ENCODE measurements around the gene FKBP10.
"Not testable (repeated sequence)": the region's sequence is repeated elsewhere in the genome, so short reads cannot be mapped to it uniquely, and the experiment has no call there.

FKBP10 gene

DNA sequence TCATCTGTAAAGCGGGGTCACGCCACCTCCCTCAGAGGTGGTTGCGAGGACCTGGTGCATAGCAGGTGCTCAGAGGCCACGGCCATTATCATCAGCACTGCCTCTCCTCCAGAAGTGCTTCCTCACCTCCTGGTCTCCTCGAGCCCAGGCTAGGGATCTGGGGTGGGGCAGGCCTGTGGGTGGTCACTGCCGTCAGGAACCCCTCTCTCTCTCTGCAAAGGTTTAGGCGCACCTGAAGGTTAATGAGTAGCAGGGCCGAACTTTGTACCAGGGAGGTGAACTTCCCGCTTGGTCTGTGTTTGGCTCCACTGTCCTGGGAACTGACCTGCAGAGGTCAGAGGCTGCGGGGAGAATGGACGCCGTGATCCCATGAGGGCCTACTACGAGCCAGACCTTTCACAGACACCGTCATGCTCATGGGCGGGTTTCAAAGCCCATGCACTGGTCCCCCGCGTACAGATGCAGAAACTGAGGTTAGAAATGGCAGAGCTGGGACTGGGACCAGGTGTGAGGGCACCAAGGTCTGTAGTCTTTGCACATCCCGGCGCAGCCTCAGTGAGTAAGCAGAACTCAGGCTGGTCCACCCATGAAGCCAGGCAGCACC lies 40.1 kb upstream of the FKBP10 start:
- Histone ChIP-seq H3K4me1 (ENCODE audit: control insufficient read depth, insufficient read depth, low read length) (peaks cover 33% of the 10 kb centered on the region), H3K4me3 (ENCODE audit: insufficient read depth, low read depth, low read length) (no peak overlapping the region), H3K27me3 (ENCODE audit: control insufficient read depth, insufficient read depth, low read length, poor library complexity, severe bottlenecking) (no peaks in the 10 kb centered on the region), H3K27ac (ENCODE audit: insufficient read depth, low read depth, low read length, poor library complexity, severe bottlenecking) (no peak overlapping the region), H3K36me3 (ENCODE audit: control insufficient read depth, insufficient read depth, low read length) (peaks cover 13% of the 10 kb centered on the region), H3K9me3 (ENCODE audit: control insufficient read depth, low read length) (no peaks in the 10 kb centered on the region)
- 96% methylated on average over 19 of the region's 19 CpGs for WGBS, 2 experiments

DNA sequence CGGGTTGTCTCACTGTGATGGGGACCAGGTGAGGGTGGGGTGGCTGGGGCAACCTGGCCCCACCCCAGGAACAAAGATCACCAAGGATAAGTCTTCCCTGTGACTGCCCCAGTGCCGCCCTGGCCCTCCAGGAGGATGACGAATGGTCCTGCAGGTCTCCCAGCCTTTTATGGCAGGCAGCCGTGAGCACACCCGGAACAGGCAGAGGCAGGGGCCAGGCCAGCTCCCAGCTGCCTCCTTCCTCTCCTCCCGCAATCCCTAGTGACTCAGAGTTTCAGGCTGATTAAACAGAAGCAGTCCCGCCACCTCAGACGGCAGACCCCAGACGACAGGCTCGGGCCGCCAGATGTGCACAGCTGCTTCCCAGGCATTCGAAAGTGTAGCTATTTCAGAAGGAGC lies 39.6 kb upstream of the FKBP10 start:
- no peak overlapping the region for H3K4me3 ChIP-seq (ENCODE audit: insufficient read depth, low read depth, low read length)
- peaks cover 37% of the 10 kb centered on the region for H3K4me1 ChIP-seq (ENCODE audit: control insufficient read depth, insufficient read depth, low read length)
- peaks cover 13% of the 10 kb centered on the region for H3K36me3 ChIP-seq (ENCODE audit: control insufficient read depth, insufficient read depth, low read length)
- no peaks in the 10 kb centered on the region for H3K27me3 ChIP-seq (ENCODE audit: control insufficient read depth, insufficient read depth, low read length, poor library complexity, severe bottlenecking)
- no peak overlapping the region for H3K27ac ChIP-seq (ENCODE audit: insufficient read depth, low read depth, low read length, poor library complexity, severe bottlenecking)
- 63 to 73% methylated on average over 12 of the region's 12 CpGs for WGBS, 2 experiments
- no peaks in the 10 kb centered on the region for H3K9me3 ChIP-seq (ENCODE audit: control insufficient read depth, low read length)

DNA sequence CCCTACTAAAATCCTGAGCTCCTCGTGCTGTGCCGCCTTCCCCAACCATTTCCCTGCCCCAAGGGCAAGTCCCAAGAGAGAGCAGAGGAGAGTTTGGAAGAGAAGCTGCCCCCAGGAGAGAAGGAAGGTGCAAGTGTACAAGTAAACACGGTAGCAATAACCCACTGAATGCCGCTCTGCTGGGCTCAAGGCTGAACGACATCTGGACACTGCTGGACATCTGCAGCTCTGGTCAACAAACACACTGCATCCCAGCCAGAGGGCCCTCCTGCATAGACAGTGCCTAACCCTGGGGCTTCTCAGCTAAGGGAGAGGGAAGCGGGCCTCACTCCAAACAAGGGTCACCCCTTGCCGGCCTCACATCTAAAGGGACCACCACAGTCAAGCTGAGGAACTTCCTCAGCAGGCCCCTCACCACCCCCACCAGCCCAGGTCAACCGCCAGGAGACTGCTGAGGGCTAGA lies 39.0 kb upstream of the FKBP10 start:
- H3K36me3 ChIP-seq (ENCODE audit: control insufficient read depth, insufficient read depth, low read length) = peaks cover 9% of the 10 kb centered on the region
- WGBS, 2 experiments = 69% methylated on average over 7 to 8 of the region's 8 CpGs

DNA sequence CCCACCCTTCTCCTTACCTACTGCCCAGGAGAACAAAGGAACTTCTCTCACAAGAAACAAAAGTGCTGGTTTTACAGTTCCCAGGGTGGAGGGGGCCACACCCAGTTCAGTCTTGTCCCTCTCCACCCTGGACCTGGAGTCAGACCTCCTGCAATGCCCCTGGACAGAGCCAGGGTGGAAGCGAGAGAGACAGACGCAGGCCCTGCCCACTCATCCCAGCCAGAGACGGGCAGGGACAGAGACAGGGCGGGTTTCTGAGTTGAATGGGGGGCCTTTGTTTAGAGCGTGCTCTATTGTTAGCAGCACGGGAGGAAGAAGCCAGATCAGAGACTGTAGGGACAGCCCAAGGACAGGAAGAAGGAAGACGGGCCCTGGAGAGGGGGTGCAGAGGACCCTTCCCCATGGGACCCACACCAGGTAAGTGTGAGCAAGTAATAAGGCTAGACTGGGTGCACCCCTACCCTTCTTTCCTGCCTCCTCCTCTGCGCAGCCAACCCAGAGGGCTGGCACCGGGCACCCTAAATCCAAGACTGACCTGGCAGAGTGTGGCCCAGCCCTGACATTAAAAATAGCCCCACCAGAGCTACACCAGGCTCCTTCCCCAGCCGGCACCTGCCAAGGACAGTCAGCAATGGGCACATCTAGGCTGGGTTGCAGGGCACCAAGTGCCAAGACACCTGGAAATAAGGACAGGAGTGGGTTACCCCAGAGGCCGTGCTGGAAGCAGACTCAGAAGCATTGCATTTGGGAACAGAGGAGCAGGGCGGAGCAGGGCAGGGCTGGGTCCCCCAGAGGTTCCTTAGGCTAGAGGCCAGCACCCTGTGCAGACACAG lies 37.2 kb upstream of the FKBP10 start:
- Histone ChIP-seq H3K4me3 (ENCODE audit: insufficient read depth, low read depth, low read length) (no peak overlapping the region), H3K27ac (ENCODE audit: insufficient read depth, low read depth, low read length, poor library complexity, severe bottlenecking) (peak overlapping the region; percentile 85), H3K9me3 (ENCODE audit: control insufficient read depth, low read length) (no peaks in the 10 kb centered on the region), H3K36me3 (ENCODE audit: control insufficient read depth, insufficient read depth, low read length) (no peaks in the 10 kb centered on the region), H3K27me3 (ENCODE audit: control insufficient read depth, insufficient read depth, low read length, poor library complexity, severe bottlenecking) (no peaks in the 10 kb centered on the region), H3K4me1 (ENCODE audit: control insufficient read depth, insufficient read depth, low read length) (peaks cover 37% of the 10 kb centered on the region)
- WGBS, 2 experiments = 32 to 36% methylated on average over 12 of the region's 12 CpGs

More for the DNA sequence above, 39.0 kb upstream of the FKBP10 start:
- no peaks in the 10 kb centered on the region for H3K27me3 ChIP-seq (ENCODE audit: control insufficient read depth, insufficient read depth, low read length, poor library complexity, severe bottlenecking)
- H3K4me1 ChIP-seq (ENCODE audit: control insufficient read depth, insufficient read depth, low read length) = peaks cover 37% of the 10 kb centered on the region
- H3K27ac ChIP-seq (ENCODE audit: insufficient read depth, low read depth, low read length, poor library complexity, severe bottlenecking) = no peak overlapping the region
- H3K9me3 ChIP-seq (ENCODE audit: control insufficient read depth, low read length) = no peaks in the 10 kb centered on the region
- H3K4me3 ChIP-seq (ENCODE audit: insufficient read depth, low read depth, low read length) = no peak overlapping the region

DNA sequence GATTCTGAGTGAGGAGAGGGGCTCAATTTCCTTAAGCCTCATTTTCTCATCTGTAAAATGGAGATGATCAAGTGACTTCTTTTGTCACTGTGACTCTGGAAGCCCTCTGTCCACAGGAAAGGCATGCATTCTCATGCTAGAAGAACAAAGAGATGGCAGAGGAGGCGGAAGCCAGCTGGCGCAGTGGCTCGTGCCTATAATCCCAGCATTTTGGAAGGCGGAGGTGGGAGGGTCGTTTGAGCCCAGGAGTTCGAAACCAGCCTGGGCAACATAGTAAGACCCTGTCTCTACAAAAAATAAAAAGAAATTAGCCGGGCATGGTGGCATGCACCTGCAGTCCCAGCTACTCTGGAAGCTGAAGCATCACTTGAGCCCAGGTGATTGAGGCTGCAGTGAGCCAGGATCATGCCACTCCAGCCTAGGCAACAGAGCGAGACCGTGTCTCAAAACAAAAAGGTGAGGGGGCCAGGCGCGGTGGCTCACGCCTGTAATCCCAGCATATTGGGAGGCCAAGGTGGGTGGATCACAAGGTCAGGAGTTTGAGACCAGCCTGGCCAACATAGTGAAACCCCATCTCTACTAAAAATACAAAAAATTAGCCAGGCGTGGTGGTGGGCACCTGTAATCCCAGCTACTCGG lies 36.4 kb upstream of the FKBP10 start:
- not testable (repeated sequence) for H3K4me3 ChIP-seq (ENCODE audit: insufficient read depth, low read depth, low read length); H3K9me3 ChIP-seq (ENCODE audit: control insufficient read depth, low read length); H3K27me3 ChIP-seq (ENCODE audit: control insufficient read depth, insufficient read depth, low read length, poor library complexity, severe bottlenecking); H3K36me3 ChIP-seq (ENCODE audit: control insufficient read depth, insufficient read depth, low read length)
- Histone ChIP-seq H3K4me1 (ENCODE audit: control insufficient read depth, insufficient read depth, low read length) (peaks cover 39% of the 10 kb centered on the region), H3K27ac (ENCODE audit: insufficient read depth, low read depth, low read length, poor library complexity, severe bottlenecking) (peak overlapping the region; percentile 85)
- 75 to 77% methylated on average over 14 of the region's 14 CpGs for WGBS, 2 experiments

DNA sequence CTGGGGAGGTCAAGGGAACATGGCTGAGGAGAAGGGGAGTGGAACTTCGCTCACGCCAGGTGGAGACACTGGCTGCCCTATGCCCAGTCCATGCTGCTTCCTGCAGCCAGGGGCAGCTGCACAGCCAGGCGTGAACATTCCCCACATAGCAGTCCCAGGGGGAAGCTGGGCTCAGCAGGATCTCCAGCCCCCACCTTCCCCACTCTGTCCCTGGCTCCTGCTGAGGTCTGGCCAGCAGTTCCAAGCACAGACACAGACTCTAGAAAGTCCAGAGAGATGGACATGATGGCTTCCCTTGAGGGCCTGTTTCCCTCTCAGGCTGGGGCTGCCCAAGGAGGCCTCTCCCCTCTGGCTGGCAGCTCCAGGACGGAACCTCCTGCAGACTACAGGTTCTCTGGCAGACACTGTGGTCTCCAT lies 35.6 kb upstream of the FKBP10 start:
- Histone ChIP-seq H3K9me3 (ENCODE audit: control insufficient read depth, low read length) (no peaks in the 10 kb centered on the region), H3K27ac (ENCODE audit: insufficient read depth, low read depth, low read length, poor library complexity, severe bottlenecking) (peak overlapping the region; percentile 9), H3K4me1 (ENCODE audit: control insufficient read depth, insufficient read depth, low read length) (peaks cover 47% of the 10 kb centered on the region), H3K36me3 (ENCODE audit: control insufficient read depth, insufficient read depth, low read length) (no peaks in the 10 kb centered on the region), H3K4me3 (ENCODE audit: insufficient read depth, low read depth, low read length) (no peak overlapping the region), H3K27me3 (ENCODE audit: control insufficient read depth, insufficient read depth, low read length, poor library complexity, severe bottlenecking) (no peaks in the 10 kb centered on the region)
- WGBS, 2 experiments = 74 to 82% methylated on average over 4 of the region's 4 CpGs

DNA sequence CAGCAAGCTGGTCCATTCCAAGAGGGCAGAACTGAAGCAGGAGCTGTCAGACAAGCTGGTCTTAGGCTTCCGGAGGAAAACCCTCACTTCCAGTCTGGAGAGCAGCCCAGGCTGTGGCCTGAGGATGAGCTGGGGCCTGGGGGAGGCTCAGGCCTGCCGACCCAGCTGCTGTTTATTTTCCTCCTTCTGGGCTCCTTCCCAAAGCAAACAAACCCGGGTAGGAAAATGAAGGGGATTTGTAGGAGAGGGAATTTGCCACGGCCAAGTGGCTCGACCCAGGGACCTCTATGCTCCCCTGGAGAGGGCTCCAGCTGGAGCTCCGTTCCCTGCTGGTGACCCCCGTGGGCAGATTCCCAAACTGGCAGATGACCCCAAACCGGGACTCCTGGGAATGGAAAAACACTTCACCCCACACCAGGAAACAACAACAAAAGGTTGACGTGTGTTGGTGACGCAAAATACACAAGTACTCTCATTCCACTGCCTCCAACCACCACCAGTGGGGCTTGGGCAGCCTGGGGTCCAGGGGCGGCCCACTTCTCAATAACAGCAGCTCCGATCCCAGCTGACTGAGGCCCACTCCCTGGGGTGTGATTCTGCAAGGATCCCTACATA lies 35.1 kb upstream of the FKBP10 start:
- no peaks in the 10 kb centered on the region for H3K27me3 ChIP-seq (ENCODE audit: control insufficient read depth, insufficient read depth, low read length, poor library complexity, severe bottlenecking)
- H3K4me1 ChIP-seq (ENCODE audit: control insufficient read depth, insufficient read depth, low read length) = peaks cover 50% of the 10 kb centered on the region
- no peaks in the 10 kb centered on the region for H3K9me3 ChIP-seq (ENCODE audit: control insufficient read depth, low read length)
- H3K36me3 ChIP-seq (ENCODE audit: control insufficient read depth, insufficient read depth, low read length) = no peaks in the 10 kb centered on the region
- no peak overlapping the region for H3K4me3 ChIP-seq (ENCODE audit: insufficient read depth, low read depth, low read length)
- 62 to 65% methylated on average over 12 of the region's 12 CpGs for WGBS, 2 experiments
- peak overlapping the region; percentile 9 for H3K27ac ChIP-seq (ENCODE audit: insufficient read depth, low read depth, low read length, poor library complexity, severe bottlenecking)

DNA sequence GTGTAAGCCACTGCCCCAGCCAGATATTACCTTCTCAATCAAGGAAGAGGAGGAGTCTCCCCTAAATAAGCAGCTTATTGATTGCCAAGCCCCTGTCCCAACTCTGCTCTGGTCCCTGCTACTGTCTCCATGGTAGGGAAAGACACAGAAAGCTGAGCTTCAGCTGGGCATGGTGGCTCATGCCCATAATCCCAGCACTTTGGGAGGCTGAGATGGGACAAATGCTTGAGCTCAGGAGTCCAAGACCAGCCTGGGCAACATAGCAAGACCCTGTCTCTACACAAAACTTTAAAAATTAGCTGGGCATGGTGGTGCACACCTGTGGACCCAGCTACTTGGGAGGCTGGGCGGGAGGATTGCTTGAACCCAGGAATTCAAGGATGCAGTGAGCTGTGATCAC lies 32.9 kb upstream of the FKBP10 start:
- H3K9me3 ChIP-seq (ENCODE audit: control insufficient read depth, low read length) = no peaks in the 10 kb centered on the region
- no peak overlapping the region for H3K4me3 ChIP-seq (ENCODE audit: insufficient read depth, low read depth, low read length)
- peaks cover 44% of the 10 kb centered on the region for H3K4me1 ChIP-seq (ENCODE audit: control insufficient read depth, insufficient read depth, low read length)
- H3K27me3 ChIP-seq (ENCODE audit: control insufficient read depth, insufficient read depth, low read length, poor library complexity, severe bottlenecking) = no peaks in the 10 kb centered on the region
- WGBS, 2 experiments = 97 to 100% methylated on average over 1 of the region's 1 CpG
- no peak overlapping the region for H3K27ac ChIP-seq (ENCODE audit: insufficient read depth, low read depth, low read length, poor library complexity, severe bottlenecking)
- no peaks in the 10 kb centered on the region for H3K36me3 ChIP-seq (ENCODE audit: control insufficient read depth, insufficient read depth, low read length)

DNA sequence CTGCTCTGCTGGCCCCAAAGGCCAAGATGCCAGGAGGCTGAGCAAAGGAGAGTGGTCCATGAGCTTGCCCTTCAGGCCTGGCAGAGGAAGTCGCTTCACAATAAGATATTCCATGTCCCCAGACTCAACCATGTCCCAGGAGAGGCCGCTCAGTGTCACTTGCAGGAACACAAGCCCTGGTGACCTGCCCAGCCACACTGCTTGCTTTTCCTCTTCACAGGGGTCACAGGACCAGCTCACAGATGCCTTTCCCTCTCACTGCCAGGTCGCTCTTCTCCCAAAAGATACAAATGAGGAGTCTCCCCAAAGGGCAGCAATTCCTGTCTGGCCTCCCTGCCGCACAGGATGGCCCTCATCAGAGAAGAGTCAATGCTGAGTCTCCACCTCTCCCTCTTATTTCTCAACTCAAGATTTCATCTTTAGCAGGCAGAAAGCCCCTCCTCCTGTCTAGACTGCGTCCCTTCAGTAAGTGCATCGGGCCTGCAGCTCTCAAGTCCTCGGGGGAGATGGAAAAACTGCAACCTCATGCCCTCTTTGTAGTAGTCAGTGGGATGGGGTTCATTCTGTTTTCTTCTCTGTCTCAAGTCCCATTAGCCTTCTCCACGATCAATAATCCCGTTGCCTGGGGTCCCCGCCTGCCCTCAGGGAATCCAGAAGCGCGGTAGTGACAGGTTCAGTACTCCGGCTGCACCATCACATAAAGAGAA lies 31.2 kb upstream of the FKBP10 start:
- WGBS, 2 experiments = 87 to 93% methylated on average over 13 of the region's 13 CpGs
- no peak overlapping the region for H3K4me3 ChIP-seq (ENCODE audit: insufficient read depth, low read depth, low read length)
- H3K9me3 ChIP-seq (ENCODE audit: control insufficient read depth, low read length) = no peaks in the 10 kb centered on the region
- peaks cover 32% of the 10 kb centered on the region for H3K4me1 ChIP-seq (ENCODE audit: control insufficient read depth, insufficient read depth, low read length)
- H3K36me3 ChIP-seq (ENCODE audit: control insufficient read depth, insufficient read depth, low read length) = no peaks in the 10 kb centered on the region
- H3K27me3 ChIP-seq (ENCODE audit: control insufficient read depth, insufficient read depth, low read length, poor library complexity, severe bottlenecking) = no peaks in the 10 kb centered on the region
- no peak overlapping the region for H3K27ac ChIP-seq (ENCODE audit: insufficient read depth, low read depth, low read length, poor library complexity, severe bottlenecking)
